ENCODE data around the gene GNAQ. TPM values are rescaled to one million over a fixed set of nuclear protein-coding genes. Genes with fewer than 3 reads are reported as not detected.
A peak's percentile ranks its signal among the peaks of the same experiment; 100 is the strongest.
"Not testable (repeated sequence)": the region's sequence is repeated elsewhere in the genome, so short reads cannot be mapped to it uniquely, and the experiment has no call there.

The GNAQ gene
- 10 to 100 TPM; 20.9 to 27.8 TPM for total RNA-seq
- long read RNA-seq, full-length matches to known transcripts = 1 of 3 reads
- long read RNA-seq, partial matches to known transcripts = 2 of 3 reads
- long read RNA-seq, other reads (novel, unspliced or antisense) = 0 of 3 reads

GRCh38 chr9:78031444-78031892 is at the start of gene GNAQ:
Gene GNAQ, minus strand, starts transcription at chr9:78031811. Its CDS starts 576 bp downstream, at chr9:78031235.
- intact Hi-C loops (cut with DNase I) = loop anchor here in 1 of 2 donors (10.0 kb wide), 1 partner anchor 597 kb away; no protein-coding TSS in a partner anchor
- peak; percentile 39 for DNase-seq
- peak in 1 of 2 donors; percentile 9 for ATAC-seq

GRCh38 chr9:78074385-78075291 is 43.0 kb upstream of the GNAQ start:
- no peak for ATAC-seq
- DNase-seq = no peak
- intact Hi-C loops (cut with DNase I) = no loop called here

- no peak for ATAC-seq
- no peak for DNase-seq
- intact Hi-C loops (cut with DNase I) = no loop called here
These were observed 42.1 kb upstream of the GNAQ start for GRCh38 chr9:78073722-78074121.

- no peak for DNase-seq
- no peak for ATAC-seq
- intact Hi-C loops (cut with DNase I) = no loop called here
These were observed 41.1 kb upstream of the GNAQ start for GRCh38 chr9:78072586-78073199.

GRCh38 chr9:78070521-78070920 is 38.9 kb upstream of the GNAQ start:
- ATAC-seq (no peak), DNase-seq (no peak)
- intact Hi-C loops (cut with DNase I) = no loop called here

GRCh38 chr9:78064075-78064474 is 32.5 kb upstream of the GNAQ start:
- DNase-seq = no peak
- intact Hi-C loops (cut with DNase I) = no loop called here

GRCh38 chr9:78062710-78063109 is 31.1 kb upstream of the GNAQ start:
- intact Hi-C loops (cut with DNase I) = no loop called here
- ATAC-seq = no peak
- no peak for DNase-seq

More at GRCh38 chr9:78064075-78064474, 32.5 kb upstream of the GNAQ start:
- no peak for ATAC-seq

- ATAC-seq; intact Hi-C loops (cut with DNase I): not testable (repeated sequence)
These were observed 22.6 kb upstream of the GNAQ start for GRCh38 chr9:78054218-78054617.

GRCh38 chr9:78053627-78054026 is 22.0 kb upstream of the GNAQ start:
- no peak for DNase-seq
- ATAC-seq = no peak
- intact Hi-C loops (cut with DNase I) = no loop called here

More at GRCh38 chr9:78054218-78054617, 22.6 kb upstream of the GNAQ start:
- DNase-seq = not testable (repeated sequence)

GRCh38 chr9:78050421-78050820 is 18.8 kb upstream of the GNAQ start:
- no peak for ATAC-seq
- intact Hi-C loops (cut with DNase I) = no loop called here
- no peak for DNase-seq

GRCh38 chr9:78049484-78049883 is 17.9 kb upstream of the GNAQ start:
- no peak for DNase-seq
- ATAC-seq = no peak
- intact Hi-C loops (cut with DNase I) = no loop called here

GRCh38 chr9:78047106-78047505 is 15.5 kb upstream of the GNAQ start:
- ATAC-seq = no peak
- DNase-seq = no peak
- intact Hi-C loops (cut with DNase I) = no loop called here

- DNase-seq (no peak), ATAC-seq (no peak)
- intact Hi-C loops (cut with DNase I) = no loop called here
These were observed 14.5 kb upstream of the GNAQ start for GRCh38 chr9:78046112-78046511.

- intact Hi-C loops (cut with DNase I) = no loop called here
- ATAC-seq = no peak
- no peak for DNase-seq
These were observed 13.3 kb upstream of the GNAQ start for GRCh38 chr9:78044886-78045285.

- no peak for ATAC-seq
- intact Hi-C loops (cut with DNase I) = no loop called here
These were observed 12.6 kb upstream of the GNAQ start for GRCh38 chr9:78044189-78044588.

GRCh38 chr9:78041971-78042370 is 10.4 kb upstream of the GNAQ start:
- no peak for ATAC-seq
- intact Hi-C loops (cut with DNase I) = no loop called here
- no peak for DNase-seq

More at GRCh38 chr9:78044189-78044588, 12.6 kb upstream of the GNAQ start:
- DNase-seq = no peak

GRCh38 chr9:78040726-78041125 is 9.1 kb upstream of the GNAQ start:
- DNase-seq (no peak), ATAC-seq (no peak)
- intact Hi-C loops (cut with DNase I) = no loop called here

- ATAC-seq (no peak), DNase-seq (no peak)
- intact Hi-C loops (cut with DNase I) = loop anchor here (5.0 to 10.0 kb wide), 2 partner anchors 61 to 604 kb away; no protein-coding TSS in a partner anchor
These were observed 7.1 kb upstream of the GNAQ start for GRCh38 chr9:78038620-78039300.

GRCh38 chr9:78035383-78035993 is 3.9 kb upstream of the GNAQ start:
- intact Hi-C loops (cut with DNase I) = loop anchor here (5.0 to 10.0 kb wide), 2 partner anchors 58 to 601 kb away; no protein-coding TSS in a partner anchor
- ATAC-seq = peak in 1 of 2 donors; percentile 11
- DNase-seq = peak; percentile 46

Measured in left cardiac atrium (tissue), 4 donors.